Sigmoid colon (tissue), 7 donors: ENCODE data around the gene ENTR1. TPM values are rescaled to one million over a fixed set of nuclear protein-coding genes. Genes with fewer than 3 reads are reported as not detected.
A peak's percentile ranks its signal among the peaks of the same experiment; 100 is the strongest.

Source experiments
- DNase-seq: peaks from one replicate; pipeline ENCODE4 v3.0.0-alpha.2; 2019
- H3K27ac ChIP-seq, 4 donors: fragments of 200-600 bp; sonication (generic); one replicate each; pipeline ENCODE4 v1.5.1; 2016 to 2019; ENCODE audit warnings: mild to moderate bottlenecking in 1 of 4
- H3K27me3 ChIP-seq, 3 donors: fragments of 200-600 bp; sonication (generic); one replicate each; pipeline ENCODE4 v1.5.1; 2019; ENCODE audit warnings: mild to moderate bottlenecking in 1 of 3
- H3K36me3 ChIP-seq, 4 donors: fragments of 200-600 bp; sonication (generic); one replicate each; pipeline ENCODE4 v1.5.1; 2016 to 2019
- H3K4me1 ChIP-seq, 4 donors: fragments of 200-600 bp; sonication (generic); one replicate each; pipeline ENCODE4 v1.5.1; 2017 to 2019
- H3K4me3 ChIP-seq, 4 donors: fragments of 200-600 bp; sonication (generic); one replicate each; pipeline ENCODE4 v1.5.1; 2017 to 2019; ENCODE audit warnings: mild to moderate bottlenecking in 2 of 4, moderate library complexity in 1 of 4
- H3K9me3 ChIP-seq, 4 donors: fragments of 200-600 bp in 3 of 4; sonication (generic) in 3 of 4; one replicate each; pipeline versions ENCODE4 v1.5.1 to v1.6.1; 2013 to 2019
- CTCF ChIP-seq, 4 experiments: fragments of 450-650 bp in 3 of 4; fragments of 200-600 bp in 1 of 4; IDR thresholded peaks; one replicate each; pipeline ENCODE4 v1.5.1; 2016 to 2019; ENCODE audit warnings: antibody characterized with exemption in 4 of 4, mild to moderate bottlenecking in 3 of 4, moderate library complexity in 2 of 4
- EP300 ChIP-seq, 4 donors: sonication (generic); formaldehyde crosslinking; IDR thresholded peaks; one replicate each; pipeline ENCODE4 v1.6.1; 2017; ENCODE audit warnings: antibody characterized with exemption in 4 of 4
- POLR2A ChIP-seq, 2 donors: fragments of 450-650 bp; IDR thresholded peaks; one replicate each; pipeline ENCODE4 v1.6.1; 2016; ENCODE audit warnings: antibody characterized with exemption in 2 of 2, mild to moderate bottlenecking in 2 of 2, moderate library complexity in 2 of 2
- POLR2AphosphoS5 ChIP-seq, 4 donors: sonication (generic); formaldehyde crosslinking; IDR thresholded peaks; one replicate each; pipeline ENCODE4 v1.6.1; 2017; ENCODE audit warnings: antibody characterized with exemption in 4 of 4
- WGBS, 2 donors: extraction: QIAGEN DNeasy Blood & Tissue Kit; methylation state at CpG; one replicate each; pipeline ENCODE4 v1.1.7; 2013; 5-methylcytosine and 5-hydroxymethylcytosine counted together
- intact Hi-C: fragments of 100-400 bp; cut with DNase I; formaldehyde crosslinking; loops from one replicate; pipeline ENCODE4 v1.15.1; 2023
- polyA plus RNA-seq, 3 donors: library from polyadenylated mRNA; stranded (reverse); fragments of 200-250 nt; gene quantifications; one replicate each; pipeline ENCODE4 v1.2.3, GENCODE V29; 2013
- total RNA-seq, 4 donors: library from RNA; depleted of rRNA; stranded (reverse); fragments of >200 nt; gene quantifications; one replicate each; pipeline ENCODE4 v1.1.0, GENCODE V29; 2016
- donor health status: healthy with polysubstance abuse.
- donor health status: Bipolar disorder and iron deficiency.
- donor health status: healthy.

Gene ENTR1
- total and polyA plus RNA-seq, 7 donors = 16.2 to 47.2 (median 30.6) TPM

- peaks cover 14 to 64% (median 23%) of the 10 kb centered on the region in 4 donors for H3K36me3 ChIP-seq
- no peak overlapping the region for H3K27ac ChIP-seq
- intact Hi-C loops = no loop called here
- no peak for DNase-seq
- H3K27me3 ChIP-seq = no peaks in the 10 kb centered on the region
- H3K4me3 ChIP-seq = no peak overlapping the region
- no peak for TF ChIP-seq CTCF (IDR thresholded peaks at IDR 0.05)
- no peak for TF ChIP-seq EP300 (IDR thresholded peaks at IDR 0.05)
- TF ChIP-seq POLR2AphosphoS5 (IDR thresholded peaks at IDR 0.05) = no peak
- no peak for TF ChIP-seq POLR2A (IDR thresholded peaks at IDR 0.05)
- peaks cover 0 to 17% (median 16%) of the 10 kb centered on the region in 4 donors for H3K4me1 ChIP-seq
- H3K9me3 ChIP-seq = no peaks in the 10 kb centered on the region
- WGBS, 2 donors = 96 to 97% methylated on average over 26 of the region's 26 CpGs
These were observed 22.2 kb upstream of the ENTR1 start for GRCh38 chr9:136432591-136432990.

- H3K9me3 ChIP-seq = no peaks in the 10 kb centered on the region
- whole genome bisulfite sequencing, 2 donors = 95 to 96% methylated on average over 36 of the region's 36 CpGs
- H3K36me3 ChIP-seq = peaks cover 14 to 64% (median 23%) of the 10 kb centered on the region in 4 donors
- no peaks in the 10 kb centered on the region for H3K27me3 ChIP-seq
- no peak for TF ChIP-seq POLR2AphosphoS5 (IDR thresholded peaks at IDR 0.05)
- TF ChIP-seq EP300 (IDR thresholded peaks at IDR 0.05) = no peak
- DNase-seq = no peak
- H3K27ac ChIP-seq = no peak overlapping the region
- intact Hi-C loops = no loop called here
- H3K4me1 ChIP-seq = peaks cover 0 to 10% (median 8%) of the 10 kb centered on the region in 4 donors
- no peak overlapping the region for H3K4me3 ChIP-seq
These were observed 21.5 kb upstream of the ENTR1 start for GRCh38 chr9:136431782-136432350.

- H3K4me3 ChIP-seq = no peak overlapping the region
- TF ChIP-seq EP300 (IDR thresholded peaks at IDR 0.05) = no peak
- TF ChIP-seq POLR2A (IDR thresholded peaks at IDR 0.05) = no peak
- TF ChIP-seq CTCF (IDR thresholded peaks at IDR 0.05) = no peak
- no peak for TF ChIP-seq POLR2AphosphoS5 (IDR thresholded peaks at IDR 0.05)
- peak; percentile 56 for DNase-seq
- peaks cover 14 to 59% (median 23%) of the 10 kb centered on the region in 4 donors for H3K36me3 ChIP-seq
- H3K4me1 ChIP-seq = no peaks in the 10 kb centered on the region
- intact Hi-C loops = no loop called here
- H3K27ac ChIP-seq = no peak overlapping the region
- WGBS, 2 donors = 93 to 94% methylated on average over 29 of the region's 29 CpGs
- no peaks in the 10 kb centered on the region for H3K27me3 ChIP-seq
- H3K9me3 ChIP-seq = no peaks in the 10 kb centered on the region
These were observed 20.3 kb upstream of the ENTR1 start for GRCh38 chr9:136430588-136431234.

GRCh38 chr9:136429683-136430491 is 19.5 kb upstream of the ENTR1 start:
- TF ChIP-seq POLR2A (IDR thresholded peaks at IDR 0.05) (no peak), POLR2AphosphoS5 (IDR thresholded peaks at IDR 0.05) (no peak), EP300 (IDR thresholded peaks at IDR 0.05) (no peak), CTCF (IDR thresholded peaks at IDR 0.05) (no peak)
- DNase-seq = no peak
- H3K9me3 ChIP-seq = no peaks in the 10 kb centered on the region
- H3K4me1 ChIP-seq = no peaks in the 10 kb centered on the region
- H3K4me3 ChIP-seq = no peak overlapping the region
- no peak overlapping the region for H3K27ac ChIP-seq
- intact Hi-C loops = no loop called here
- H3K27me3 ChIP-seq = no peaks in the 10 kb centered on the region
- WGBS, 2 donors = 84 to 88% methylated on average over 32 of the region's 32 CpGs
- H3K36me3 ChIP-seq = peaks cover 14 to 63% (median 21%) of the 10 kb centered on the region in 4 donors

GRCh38 chr9:136429075-136429628 is 18.7 kb upstream of the ENTR1 start:
- no peak overlapping the region for H3K4me3 ChIP-seq
- H3K4me1 ChIP-seq = no peaks in the 10 kb centered on the region
- 91 to 92% methylated on average over 21 of the region's 21 CpGs for WGBS, 2 donors
- intact Hi-C loops = no loop called here
- no peaks in the 10 kb centered on the region for H3K27me3 ChIP-seq
- no peak for TF ChIP-seq POLR2A (IDR thresholded peaks at IDR 0.05)
- no peak overlapping the region for H3K27ac ChIP-seq
- H3K9me3 ChIP-seq = no peaks in the 10 kb centered on the region
- H3K36me3 ChIP-seq = peaks cover 14 to 63% (median 21%) of the 10 kb centered on the region in 4 donors
- no peak for DNase-seq
